GM12878 (cell line): ENCODE measurements around the gene APOC4. TPM values are rescaled to one million over a fixed set of nuclear protein-coding genes. Genes with fewer than 3 reads are reported as not detected.

Source experiments
- ATAC-seq: fragments of 200-7000 bp; cut with Tn5 transposase; 3 replicates; pipeline ENCODE4 v1.9.1; 2020; ENCODE audit warnings: mild to moderate bottlenecking, moderate library complexity
- BruUV-seq: library from RNA; stranded (reverse); fragments of 400-500 nt; replicated peaks from 2 replicates; lab custom pipeline; 2021; lab: Mats Ljungman, UMichigan
- CTCF ChIA-PET: fragments of 300-600 bp; sonication (Branson Sonifier 250); formaldehyde crosslinking; extraction: SDS; loops from one replicate; lab custom pipeline; 2021; ENCODE audit warnings: inconsistent platforms; lab: Yijun Ruan, JAX
- POLR2A ChIA-PET: fragments of 350-600 bp; formaldehyde crosslinking; extraction: SDS; loops from one replicate; lab custom pipeline; 2021; ENCODE audit warnings: inconsistent platforms; lab: Charles Lee
- RAD21 ChIA-PET: fragments of 300-600 bp; sonication (Branson Sonifier 250); formaldehyde crosslinking; loops from one replicate; lab custom pipeline; 2023; ENCODE audit warnings: antibody characterized with exemption; ENCODE audit not compliant: unreplicated experiment; lab: Charles Lee
- SMC1A ChIA-PET: fragments of 300-600 bp; sonication (Branson Sonifier 250); formaldehyde crosslinking; loops from one replicate; lab custom pipeline; 2023; ENCODE audit not compliant: unreplicated experiment, uncharacterized antibody; lab: Charles Lee
- DNase-seq: peaks from one replicate; pipeline ENCODE4 v3.0.0-alpha.2; 2011; ENCODE audit warnings: low read depth, low spot score
- FAIRE-seq: peaks from 3 replicates; lab custom pipeline; 2011; peaks lifted over from hg19 to GRCh38; lab: Jason Lieb, UNC
- H2AFZ ChIP-seq: 2 replicates; pipeline ENCODE4 v1.6.0; 2011; ENCODE audit warnings: low read depth, low read length, control low read depth; ENCODE audit not compliant: control insufficient read depth
- H3K27ac ChIP-seq: 2 replicates; pipeline ENCODE4 v1.5.1; 2011; ENCODE audit warnings: control low read depth; ENCODE audit not compliant: control insufficient read depth, insufficient read depth
- H3K27me3 ChIP-seq, 2 experiments: replicated peaks in 1 of 2; 2 replicates each; pipeline versions ENCODE4 v1.6.0 to v1.6.1; 2011; ENCODE audit warnings: low read length in 1 of 2; ENCODE audit not compliant: control insufficient read depth in 2 of 2, insufficient read depth in 2 of 2
- H3K36me3 ChIP-seq, 2 experiments: 2 replicates each; pipeline ENCODE4 v1.5.1; 2011; ENCODE audit warnings: low read length in 1 of 2; ENCODE audit not compliant: control insufficient read depth in 2 of 2, insufficient read depth in 2 of 2
- H3K4me1 ChIP-seq: 2 replicates; pipeline ENCODE4 v1.6.1; 2011; ENCODE audit warnings: mild to moderate bottlenecking, low read length, moderate library complexity, mixed read lengths; ENCODE audit not compliant: control insufficient read depth, insufficient read depth
- H3K4me2 ChIP-seq: 2 replicates; pipeline ENCODE4 v1.6.0; 2011; ENCODE audit warnings: control low read depth; ENCODE audit not compliant: control insufficient read depth, insufficient read depth
- H3K4me3 ChIP-seq: fragments of 200-600 bp; sonication (generic); 2 replicates; pipeline ENCODE4 v1.5.1; 2016
- H3K79me2 ChIP-seq: 2 replicates; pipeline ENCODE4 v1.6.0; 2011; ENCODE audit warnings: low read length; ENCODE audit not compliant: control insufficient read depth, insufficient read depth
- H3K9ac ChIP-seq: 2 replicates; pipeline ENCODE4 v1.8.0; 2011; ENCODE audit warnings: low read length, control low read depth, mixed read lengths; ENCODE audit not compliant: control insufficient read depth, insufficient read depth
- H3K9me3 ChIP-seq: replicated peaks from 3 replicates; pipeline ENCODE4 v1.5.1; 2011; ENCODE audit warnings: mild to moderate bottlenecking, low read length; ENCODE audit not compliant: control insufficient read depth, insufficient read depth
- H4K20me1 ChIP-seq: 2 replicates; pipeline ENCODE4 v1.6.0; 2011; ENCODE audit not compliant: control insufficient read depth, insufficient read depth
- ATF3 ChIP-seq: IDR thresholded peaks from 2 replicates; pipeline ENCODE4 v1.6.1; 2011; ENCODE audit warnings: low read depth, mild to moderate bottlenecking, low read length, moderate library complexity, borderline replicate concordance; ENCODE audit errors: extremely low read depth
- BACH1 ChIP-seq: fragments of 450-650 bp; IDR thresholded peaks from 2 replicates; pipeline ENCODE4 v1.6.1; 2017; ENCODE audit warnings: mild to moderate bottlenecking, borderline replicate concordance
- MXI1 ChIP-seq: fragments of 150-350 bp; IDR thresholded peaks from 2 replicates; pipeline ENCODE4 v1.6.1; 2011; ENCODE audit warnings: low read depth, mild to moderate bottlenecking, inconsistent platforms, low read length, improper control_type of control experiment
- NKRF ChIP-seq: fragments of 450-650 bp; conservative IDR thresholded peaks from 2 replicates; pipeline ENCODE4 v1.6.1; 2017; ENCODE audit warnings: mild to moderate bottlenecking, moderate library complexity
- PKNOX1 ChIP-seq: fragments of 450-650 bp; IDR thresholded peaks from 2 replicates; pipeline ENCODE4 v1.6.1; 2016; ENCODE audit warnings: mild to moderate bottlenecking
- POLR2AphosphoS2 ChIP-seq: IDR thresholded peaks from 2 replicates; pipeline ENCODE4 v1.6.1; 2011; ENCODE audit warnings: low read depth, mild to moderate bottlenecking, low read length, improper control_type of control experiment, moderate library complexity
- POLR2AphosphoS5 ChIP-seq: IDR thresholded peaks from 2 replicates; pipeline ENCODE4 v1.6.1; 2011; ENCODE audit warnings: mild to moderate bottlenecking, low read length, inconsistent platforms
- RAD21 ChIP-seq: IDR thresholded peaks from 2 replicates; pipeline ENCODE4 v1.6.1; 2011; ENCODE audit warnings: mild to moderate bottlenecking, low read depth, low read length, moderate library complexity; ENCODE audit not compliant: insufficient read depth
- RBBP5 ChIP-seq: fragments of 200-600 bp; sonication (generic); conservative IDR thresholded peaks from 2 replicates; pipeline ENCODE4 v1.6.1; 2016
- SMAD5 ChIP-seq: IDR thresholded peaks from 2 replicates; pipeline ENCODE4 v1.6.1; 2016; ENCODE audit warnings: antibody characterized with exemption, low read depth
- SP1 ChIP-seq: IDR thresholded peaks from one replicate; pipeline ENCODE4 v1.6.1; 2011; ENCODE audit warnings: low read depth, low read length
- SREBF2 ChIP-seq: IDR thresholded peaks from 2 replicates; pipeline ENCODE4 v1.6.1; 2012; ENCODE audit warnings: mild to moderate bottlenecking, low read length
- WGBS: methylation state at CpG from one replicate; pipeline ENCODE4 v1.1.6; 2016; ENCODE audit warnings: low lambda C conversion rate; ENCODE audit not compliant: insufficient replicate concordance, insufficient coverage; ENCODE audit errors: missing lambda C conversion rate; 5-methylcytosine and 5-hydroxymethylcytosine counted together
- in situ Hi-C: fragments of 300-500 bp; cut with MboI; formaldehyde crosslinking; loops from 9 replicates; pipeline ENCODE4 v1.14.3; 2018; ENCODE audit warnings: mixed read lengths
- intact Hi-C: fragments of 100-400 bp; cut with micrococcal nuclease; formaldehyde crosslinking; loops from one replicate; pipeline ENCODE4 v1.14.2; 2022; ENCODE audit not compliant: unreplicated experiment
- polyA plus RNA-seq, 11 experiments: library from polyadenylated mRNA; depleted of rRNA in 4 of 11; unstranded in 6 of 11; stranded (reverse) in 5 of 11; fragments of >200 nt; fragmentation: Nextera tagmentation in 4 of 11; fragmentation: Illumina TruSeq in 1 of 11; extraction: Ambion mirVana in 4 of 11; extraction: Trizol in 1 of 11; gene quantifications; 1 replicate in 1 of 11; 2 replicates in 10 of 11; pipeline versions ENCODE4 v1.2.1 to v1.2.3, GENCODE V29; 2011 to 2016; ENCODE audit warnings: inconsistent platforms in 2 of 11, missing spikeins in 2 of 11, low read depth in 1 of 11
- total RNA-seq, 4 experiments: library from RNA; depleted of rRNA in 3 of 4; stranded (reverse); fragments of >200 nt in 3 of 4; fragmentation: Illumina TruSeq in 1 of 4; extraction: Trizol in 1 of 4; gene quantifications; 2 replicates each; pipeline versions ENCODE4 v1.2.1 to v1.2.3, GENCODE V29; 2013 to 2021
- TF ChIP-seq, protein P1 (sequence below): fragments of 450-650 bp; IDR thresholded peaks from 2 replicates; pipeline ENCODE4 v1.6.1; 2016; ENCODE audit warnings: mild to moderate bottlenecking, moderate library complexity, borderline replicate concordance
- TF ChIP-seq, protein P2 (sequence below): fragments of 450-650 bp; IDR thresholded peaks from 2 replicates; pipeline ENCODE4 v1.6.1; 2018; ENCODE audit warnings: mild to moderate bottlenecking, low read depth, moderate library complexity; ENCODE audit not compliant: partially characterized antibody

Gene APOC4
- total and polyA plus RNA-seq, 10 of the 15 experiments (the other 5 are each of a cell fraction or from before 2014, with no cell fraction given): not detected

- 59% methylated on average over 11 of the region's 12 CpGs for WGBS
- Histone ChIP-seq H3K79me2 (no peaks in the 10 kb centered on the region), H3K4me3 (no peak overlapping the region), H3K4me1 (no peaks in the 10 kb centered on the region), H3K9ac (no peak overlapping the region), H3K4me2 (no peak overlapping the region), H3K27me3 (no peaks in the 10 kb centered on the region; a peak in 1 of 4 replicates), H2AFZ (no peak overlapping the region), H4K20me1 (no peaks in the 10 kb centered on the region; the same call in 1 of the 2 replicates), H3K27ac (no peak overlapping the region), H3K36me3 (peaks cover under 1 to 8% of the 10 kb centered on the region in 2 experiments; a peak in 3 of 4 replicates), H3K9me3 (no peaks in the 10 kb centered on the region)
- BruUV-seq: no TSS peak
- ChIA-PET RAD21 (no interaction called here), POLR2A (no interaction called here), CTCF (interaction anchor here (0.8 to 5.1 kb wide), 2 partner anchors 40 to 44 kb away, joined by 4 to 37 read pairs; no protein-coding TSS in a partner anchor), SMC1A (interaction anchor here (0.6 kb wide), 1 partner anchor 410 kb away, joined by 3 read pairs; no protein-coding TSS in a partner anchor)
- in situ Hi-C loops (loop anchor here (10.0 kb wide), 2 partner anchors 47 to 427 kb away; partner anchors contain the start of gene CLPTM1), intact Hi-C loops (loop anchor here (5.0 kb wide), 1 partner anchor 430 kb away; no protein-coding TSS in a partner anchor)
- FAIRE-seq (no peak), DNase-seq (no peak), ATAC-seq (no peak)
- no peak for TF ChIP-seq POLR2AphosphoS5
- no peak for TF ChIP-seq PKNOX1
- TF ChIP-seq MXI1: no peak
- TF ChIP-seq SREBF2: no peak
- no peak for TF ChIP-seq RAD21
- no peak for TF ChIP-seq POLR2AphosphoS2
- TF ChIP-seq ATF3: no peak
- TF ChIP-seq RBBP5: no peak
- TF ChIP-seq BACH1: no peak
- no peak for TF ChIP-seq SP1
- TF ChIP-seq NKRF: no peak
- no peak for TF ChIP-seq SMAD5
- TF ChIP-seq, protein P1, sequence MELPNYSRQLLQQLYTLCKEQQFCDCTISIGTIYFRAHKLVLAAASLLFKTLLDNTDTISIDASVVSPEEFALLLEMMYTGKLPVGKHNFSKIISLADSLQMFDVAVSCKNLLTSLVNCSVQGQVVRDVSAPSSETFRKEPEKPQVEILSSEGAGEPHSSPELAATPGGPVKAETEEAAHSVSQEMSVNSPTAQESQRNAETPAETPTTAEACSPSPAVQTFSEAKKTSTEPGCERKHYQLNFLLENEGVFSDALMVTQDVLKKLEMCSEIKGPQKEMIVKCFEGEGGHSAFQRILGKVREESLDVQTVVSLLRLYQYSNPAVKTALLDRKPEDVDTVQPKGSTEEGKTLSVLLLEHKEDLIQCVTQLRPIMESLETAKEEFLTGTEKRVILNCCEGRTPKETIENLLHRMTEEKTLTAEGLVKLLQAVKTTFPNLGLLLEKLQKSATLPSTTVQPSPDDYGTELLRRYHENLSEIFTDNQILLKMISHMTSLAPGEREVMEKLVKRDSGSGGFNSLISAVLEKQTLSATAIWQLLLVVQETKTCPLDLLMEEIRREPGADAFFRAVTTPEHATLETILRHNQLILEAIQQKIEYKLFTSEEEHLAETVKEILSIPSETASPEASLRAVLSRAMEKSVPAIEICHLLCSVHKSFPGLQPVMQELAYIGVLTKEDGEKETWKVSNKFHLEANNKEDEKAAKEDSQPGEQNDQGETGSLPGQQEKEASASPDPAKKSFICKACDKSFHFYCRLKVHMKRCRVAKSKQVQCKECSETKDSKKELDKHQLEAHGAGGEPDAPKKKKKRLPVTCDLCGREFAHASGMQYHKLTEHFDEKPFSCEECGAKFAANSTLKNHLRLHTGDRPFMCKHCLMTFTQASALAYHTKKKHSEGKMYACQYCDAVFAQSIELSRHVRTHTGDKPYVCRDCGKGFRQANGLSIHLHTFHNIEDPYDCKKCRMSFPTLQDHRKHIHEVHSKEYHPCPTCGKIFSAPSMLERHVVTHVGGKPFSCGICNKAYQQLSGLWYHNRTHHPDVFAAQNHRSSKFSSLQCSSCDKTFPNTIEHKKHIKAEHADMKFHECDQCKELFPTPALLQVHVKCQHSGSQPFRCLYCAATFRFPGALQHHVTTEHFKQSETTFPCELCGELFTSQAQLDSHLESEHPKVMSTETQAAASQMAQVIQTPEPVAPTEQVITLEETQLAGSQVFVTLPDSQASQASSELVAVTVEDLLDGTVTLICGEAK: no peak
- TF ChIP-seq, protein P2, sequence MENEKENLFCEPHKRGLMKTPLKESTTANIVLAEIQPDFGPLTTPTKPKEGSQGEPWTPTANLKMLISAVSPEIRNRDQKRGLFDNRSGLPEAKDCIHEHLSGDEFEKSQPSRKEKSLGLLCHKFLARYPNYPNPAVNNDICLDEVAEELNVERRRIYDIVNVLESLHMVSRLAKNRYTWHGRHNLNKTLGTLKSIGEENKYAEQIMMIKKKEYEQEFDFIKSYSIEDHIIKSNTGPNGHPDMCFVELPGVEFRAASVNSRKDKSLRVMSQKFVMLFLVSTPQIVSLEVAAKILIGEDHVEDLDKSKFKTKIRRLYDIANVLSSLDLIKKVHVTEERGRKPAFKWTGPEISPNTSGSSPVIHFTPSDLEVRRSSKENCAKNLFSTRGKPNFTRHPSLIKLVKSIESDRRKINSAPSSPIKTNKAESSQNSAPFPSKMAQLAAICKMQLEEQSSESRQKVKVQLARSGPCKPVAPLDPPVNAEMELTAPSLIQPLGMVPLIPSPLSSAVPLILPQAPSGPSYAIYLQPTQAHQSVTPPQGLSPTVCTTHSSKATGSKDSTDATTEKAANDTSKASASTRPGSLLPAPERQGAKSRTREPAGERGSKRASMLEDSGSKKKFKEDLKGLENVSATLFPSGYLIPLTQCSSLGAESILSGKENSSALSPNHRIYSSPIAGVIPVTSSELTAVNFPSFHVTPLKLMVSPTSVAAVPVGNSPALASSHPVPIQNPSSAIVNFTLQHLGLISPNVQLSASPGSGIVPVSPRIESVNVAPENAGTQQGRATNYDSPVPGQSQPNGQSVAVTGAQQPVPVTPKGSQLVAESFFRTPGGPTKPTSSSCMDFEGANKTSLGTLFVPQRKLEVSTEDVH: no peak
These were observed 34.4 kb upstream of the APOC4 start for GRCh38 chr19:44907613-44908012.
